OCI-LY7 (cell line): Measurements from ENCODE around the gene RASA1.

Experiments
- EZH2phosphoT487 ChIP-seq: fragments of 200-600 bp; sonication (generic); IDR thresholded peaks from 2 replicates; pipeline ENCODE4 v1.6.1; 2018; ENCODE audit warnings: low read depth, borderline replicate concordance, mild to moderate bottlenecking, mixed run types, antibody characterized with exemption, low read length, moderate library complexity, mixed read lengths
- TF ChIP-seq, protein P1 (sequence below): fragments of 200-600 bp; sonication (generic); conservative IDR thresholded peaks from 2 replicates; pipeline ENCODE4 v1.5.1; 2014; ENCODE audit warnings: mild to moderate bottlenecking, antibody characterized with exemption, low read length, moderate library complexity, mixed read lengths

DNA sequence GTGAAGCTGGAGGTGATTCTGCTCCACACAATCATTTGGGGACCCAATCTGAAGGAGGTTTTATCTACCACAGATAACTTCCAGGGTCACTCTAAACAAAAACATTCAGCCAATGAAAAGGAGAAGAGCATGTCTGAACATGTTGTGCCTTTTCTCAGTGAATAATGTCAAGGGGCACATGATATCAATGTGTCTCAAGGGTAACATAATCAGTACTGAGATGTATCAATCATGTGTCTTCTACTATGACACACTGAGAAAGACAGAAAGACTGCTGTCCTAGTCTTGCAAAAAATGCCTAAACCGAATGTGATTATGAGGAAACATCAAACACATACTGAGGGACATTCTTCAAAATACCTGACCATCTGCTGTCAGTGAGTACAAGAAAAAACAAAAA lies 25.4 kb upstream of the RASA1 start:
- TF ChIP-seq, protein P1, sequence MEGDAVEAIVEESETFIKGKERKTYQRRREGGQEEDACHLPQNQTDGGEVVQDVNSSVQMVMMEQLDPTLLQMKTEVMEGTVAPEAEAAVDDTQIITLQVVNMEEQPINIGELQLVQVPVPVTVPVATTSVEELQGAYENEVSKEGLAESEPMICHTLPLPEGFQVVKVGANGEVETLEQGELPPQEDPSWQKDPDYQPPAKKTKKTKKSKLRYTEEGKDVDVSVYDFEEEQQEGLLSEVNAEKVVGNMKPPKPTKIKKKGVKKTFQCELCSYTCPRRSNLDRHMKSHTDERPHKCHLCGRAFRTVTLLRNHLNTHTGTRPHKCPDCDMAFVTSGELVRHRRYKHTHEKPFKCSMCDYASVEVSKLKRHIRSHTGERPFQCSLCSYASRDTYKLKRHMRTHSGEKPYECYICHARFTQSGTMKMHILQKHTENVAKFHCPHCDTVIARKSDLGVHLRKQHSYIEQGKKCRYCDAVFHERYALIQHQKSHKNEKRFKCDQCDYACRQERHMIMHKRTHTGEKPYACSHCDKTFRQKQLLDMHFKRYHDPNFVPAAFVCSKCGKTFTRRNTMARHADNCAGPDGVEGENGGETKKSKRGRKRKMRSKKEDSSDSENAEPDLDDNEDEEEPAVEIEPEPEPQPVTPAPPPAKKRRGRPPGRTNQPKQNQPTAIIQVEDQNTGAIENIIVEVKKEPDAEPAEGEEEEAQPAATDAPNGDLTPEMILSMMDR = no peak
- TF ChIP-seq EZH2phosphoT487 = no peak
